Left hindlimb (tissue), 1 donor: ENCODE results near the gene SLC23A1.
"Not testable (repeated sequence)": the region's sequence is repeated elsewhere in the genome, so short reads cannot be mapped to it uniquely, and the experiment has no call there.

ENCODE experiments used
- DNase-seq: peaks from one replicate; pipeline ENCODE4 v3.0.0-alpha.2; 2018

Gene SLC23A1

GRCh38 chr5:139363937-139364336, 19.2 kb downstream of the SLC23A1 start:
- DNase-seq, result no peak

- no peak for DNase-seq
These were observed 21.2 kb downstream of the SLC23A1 start for GRCh38 chr5:139361835-139362429.

GRCh38 chr5:139360384-139360783, 22.7 kb downstream of the SLC23A1 start:
- DNase-seq, result no peak

- no peak for DNase-seq
These were observed 25.0 kb downstream of the SLC23A1 start for GRCh38 chr5:139358064-139358463.

DNA sequence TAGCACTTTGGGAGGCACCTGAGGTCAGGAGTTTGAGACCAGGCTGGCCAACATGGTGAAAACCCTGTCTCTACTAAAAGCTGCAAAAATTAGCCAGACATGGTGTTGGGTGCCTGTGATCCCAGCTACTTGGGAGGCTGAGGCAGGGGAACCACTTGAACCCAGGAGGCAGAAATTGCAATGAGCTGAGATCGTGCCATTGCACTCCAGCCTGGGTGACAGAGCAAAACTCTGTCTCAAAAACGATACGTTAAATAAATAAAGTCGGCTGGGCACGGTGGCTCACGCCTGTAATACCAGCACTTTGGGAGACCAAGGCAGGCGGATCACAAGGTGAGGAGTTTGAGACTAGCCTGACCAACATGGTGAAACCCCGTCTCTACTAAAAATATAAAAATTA, 27.2 kb downstream of the SLC23A1 start:
- DNase-seq, result not testable (repeated sequence)

- no peak for DNase-seq
These were observed 28.9 kb downstream of the SLC23A1 start for GRCh38 chr5:139354186-139354585.

GRCh38 chr5:139347863-139348262, 35.2 kb downstream of the SLC23A1 start:
- DNase-seq, result not testable (repeated sequence)

GRCh38 chr5:139345442-139345841, 37.7 kb downstream of the SLC23A1 start:
- not testable (repeated sequence) for DNase-seq

GRCh38 chr5:139344177-139344576, 38.9 kb downstream of the SLC23A1 start:
- DNase-seq, result no peak

- no peak for DNase-seq
These were observed 39.6 kb downstream of the SLC23A1 start for GRCh38 chr5:139343476-139343875.

GRCh38 chr5:139342423-139342723, 40.7 kb downstream of the SLC23A1 start:
- no peak for DNase-seq

GRCh38 chr5:139341689-139342422, 41.2 kb downstream of the SLC23A1 start, which contains the start of gene PAIP2:
Gene PAIP2 (plus strand): TSS chr5:139341854. CDS start chr5:139363785, 21,931 bp downstream.
- peak; percentile 98 for DNase-seq

DNA sequence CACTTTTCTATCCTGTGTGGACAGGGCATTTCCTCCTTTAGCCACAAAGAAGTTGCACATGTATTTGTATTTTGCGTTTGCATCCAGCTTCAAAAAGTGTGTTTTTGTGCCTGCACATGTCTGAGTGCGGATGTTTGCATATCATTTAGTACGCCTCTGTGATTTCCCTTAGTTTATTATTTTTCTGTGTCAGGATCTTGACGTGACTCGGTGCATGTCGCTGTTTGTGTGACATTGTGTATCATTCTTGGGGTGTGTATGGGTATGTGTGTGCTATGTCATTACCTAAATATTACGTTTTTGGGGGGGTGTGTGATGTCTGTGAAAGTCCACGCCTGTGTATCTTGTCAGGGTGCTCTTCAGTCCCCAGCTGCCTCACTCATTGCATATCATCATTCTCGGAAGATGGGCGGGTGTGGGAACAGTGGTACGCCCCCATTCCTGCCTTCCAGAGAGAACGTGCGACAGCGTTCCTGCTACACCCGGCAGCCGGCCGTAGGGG, 41.9 kb downstream of the SLC23A1 start:
- DNase-seq, result no peak

GRCh38 chr5:139340051-139340450, 43.0 kb downstream of the SLC23A1 start:
- no peak for DNase-seq

- DNase-seq, result no peak
These were observed 47.3 kb downstream of the SLC23A1 start for GRCh38 chr5:139335811-139336210.
